Prostate gland (tissue), 2 donors: Measurements from ENCODE around the gene CCT6A.

Experiments
- POLR2A ChIP-seq: fragments of 450-650 bp; IDR thresholded peaks from one replicate; pipeline ENCODE4 v1.6.1; 2016; ENCODE audit warnings: antibody characterized with exemption, mild to moderate bottlenecking
- POLR2AphosphoS5 ChIP-seq: sonication (generic); formaldehyde crosslinking; IDR thresholded peaks from one replicate; pipeline ENCODE4 v1.6.1; 2017; ENCODE audit warnings: antibody characterized with exemption
- TF ChIP-seq, protein P1 (sequence below), 4 experiments: fragments of 200-600 bp in 2 of 4; fragments of 450-650 bp in 2 of 4; sonication (generic) in 2 of 4; IDR thresholded peaks; 1 replicate in 3 of 4; 2 replicates in 1 of 4; pipeline ENCODE4 v1.5.1; 2016 to 2019; ENCODE audit warnings: antibody characterized with exemption in 4 of 4, mild to moderate bottlenecking in 2 of 4, moderate library complexity in 2 of 4

DNA sequence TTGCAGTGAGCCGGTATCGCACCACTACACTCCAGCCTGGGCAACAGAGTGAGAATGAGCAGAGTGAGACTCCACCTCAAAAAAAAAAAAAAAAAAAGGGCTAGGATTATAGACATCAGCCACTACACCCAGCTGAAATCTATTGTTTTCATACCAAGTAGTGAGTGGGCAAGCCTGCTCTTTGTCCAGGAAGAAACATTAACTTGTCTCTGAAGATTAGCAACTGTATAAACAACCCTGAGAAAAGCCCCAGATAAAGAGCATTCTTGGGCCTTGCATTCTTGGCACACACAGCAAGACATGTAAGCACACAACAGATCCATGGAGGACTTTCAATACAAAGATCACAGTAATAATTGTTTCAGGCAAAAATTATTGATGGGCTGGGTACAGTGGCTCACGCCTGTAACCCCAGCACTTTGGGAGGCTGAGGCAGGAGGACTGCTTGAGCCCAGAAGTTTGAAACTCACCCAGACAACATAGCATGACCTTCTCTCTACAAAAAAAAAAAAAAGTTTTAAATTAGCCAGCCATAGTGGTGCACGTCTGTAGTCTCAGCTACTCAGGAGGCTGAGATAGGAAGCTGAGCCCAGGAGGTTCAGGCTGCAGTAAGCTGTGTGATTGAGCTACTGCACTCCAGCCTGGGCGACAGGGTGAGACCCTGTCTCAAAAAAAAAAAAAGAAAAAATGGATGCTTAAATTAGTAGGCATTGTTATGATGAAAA, 4.7 kb upstream of the CCT6A start:
- TF ChIP-seq POLR2AphosphoS5 = peak; percentile 46
- TF ChIP-seq, protein P1, sequence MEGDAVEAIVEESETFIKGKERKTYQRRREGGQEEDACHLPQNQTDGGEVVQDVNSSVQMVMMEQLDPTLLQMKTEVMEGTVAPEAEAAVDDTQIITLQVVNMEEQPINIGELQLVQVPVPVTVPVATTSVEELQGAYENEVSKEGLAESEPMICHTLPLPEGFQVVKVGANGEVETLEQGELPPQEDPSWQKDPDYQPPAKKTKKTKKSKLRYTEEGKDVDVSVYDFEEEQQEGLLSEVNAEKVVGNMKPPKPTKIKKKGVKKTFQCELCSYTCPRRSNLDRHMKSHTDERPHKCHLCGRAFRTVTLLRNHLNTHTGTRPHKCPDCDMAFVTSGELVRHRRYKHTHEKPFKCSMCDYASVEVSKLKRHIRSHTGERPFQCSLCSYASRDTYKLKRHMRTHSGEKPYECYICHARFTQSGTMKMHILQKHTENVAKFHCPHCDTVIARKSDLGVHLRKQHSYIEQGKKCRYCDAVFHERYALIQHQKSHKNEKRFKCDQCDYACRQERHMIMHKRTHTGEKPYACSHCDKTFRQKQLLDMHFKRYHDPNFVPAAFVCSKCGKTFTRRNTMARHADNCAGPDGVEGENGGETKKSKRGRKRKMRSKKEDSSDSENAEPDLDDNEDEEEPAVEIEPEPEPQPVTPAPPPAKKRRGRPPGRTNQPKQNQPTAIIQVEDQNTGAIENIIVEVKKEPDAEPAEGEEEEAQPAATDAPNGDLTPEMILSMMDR (IDR thresholded peaks at IDR 0.05) = no peak
- no peak for TF ChIP-seq POLR2A
